HG03378 (cell line): ENCODE measurements around the gene FGF14.
"Not testable (repeated sequence)": the region's sequence is repeated elsewhere in the genome, so short reads cannot be mapped to it uniquely, and the experiment has no call there.

Experiments used
- ATAC-seq: cut with Tn5 transposase; IDR thresholded peaks from one replicate; pipeline ENCODE4 v1.9.1; 2021; ENCODE audit warnings: mild to moderate bottlenecking, moderate library complexity; ENCODE audit not compliant: unreplicated experiment

The FGF14 gene

GRCh38 chr13:102068323-102068722 is 333.5 kb downstream of the FGF14 start:
- not testable (repeated sequence) for ATAC-seq

GRCh38 chr13:102055090-102055779 is 346.6 kb downstream of the FGF14 start:
- ATAC-seq: no peak

GRCh38 chr13:102049853-102050252 is 352.0 kb downstream of the FGF14 start:
- ATAC-seq: no peak

- ATAC-seq: no peak
Observed at GRCh38 chr13:102045731-102046130, 356.1 kb downstream of the FGF14 start.

DNA sequence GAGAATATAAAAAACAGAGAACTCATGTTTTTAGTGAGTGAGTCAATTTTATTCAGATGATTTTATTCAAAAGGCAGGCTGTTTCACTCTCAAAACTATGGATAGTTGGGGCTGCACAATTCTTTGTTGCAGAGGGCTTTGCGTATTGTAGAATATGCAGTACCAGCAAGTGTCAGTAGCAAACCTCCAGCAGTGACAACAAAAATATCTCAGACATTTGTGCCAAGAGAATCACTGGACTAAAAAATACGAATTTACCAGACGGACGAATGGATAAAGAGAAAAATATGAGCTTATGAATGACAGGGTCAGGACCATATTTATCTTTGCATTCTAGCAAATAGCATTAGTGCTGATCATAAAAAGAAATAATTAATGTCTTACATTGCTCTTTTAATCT is 359.1 kb downstream of the FGF14 start:
- no peak for ATAC-seq

- ATAC-seq: no peak
Observed at GRCh38 chr13:102041544-102041943, 360.3 kb downstream of the FGF14 start.

GRCh38 chr13:102040812-102041211 is 361.0 kb downstream of the FGF14 start:
- no peak for ATAC-seq

DNA sequence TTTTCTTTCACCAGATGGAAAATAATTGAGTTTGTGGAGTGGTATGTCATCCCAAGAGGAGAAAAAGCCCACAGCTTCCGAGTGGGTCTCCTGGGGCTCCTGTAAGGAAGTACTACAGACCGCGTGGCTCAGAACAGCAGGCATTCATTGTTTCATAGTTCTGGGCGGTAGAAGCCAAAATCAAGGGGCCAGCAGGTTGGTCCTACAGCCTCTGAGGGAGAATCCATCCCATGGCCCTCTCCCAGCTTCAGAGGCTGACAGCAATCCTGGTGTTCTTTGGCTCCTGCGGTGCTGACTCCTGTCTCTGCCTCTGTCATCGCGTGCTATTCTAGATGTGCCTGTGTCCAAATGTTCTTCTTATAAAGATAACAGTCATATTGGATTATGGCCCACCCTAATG is 362.6 kb downstream of the FGF14 start:
- ATAC-seq: no peak

DNA sequence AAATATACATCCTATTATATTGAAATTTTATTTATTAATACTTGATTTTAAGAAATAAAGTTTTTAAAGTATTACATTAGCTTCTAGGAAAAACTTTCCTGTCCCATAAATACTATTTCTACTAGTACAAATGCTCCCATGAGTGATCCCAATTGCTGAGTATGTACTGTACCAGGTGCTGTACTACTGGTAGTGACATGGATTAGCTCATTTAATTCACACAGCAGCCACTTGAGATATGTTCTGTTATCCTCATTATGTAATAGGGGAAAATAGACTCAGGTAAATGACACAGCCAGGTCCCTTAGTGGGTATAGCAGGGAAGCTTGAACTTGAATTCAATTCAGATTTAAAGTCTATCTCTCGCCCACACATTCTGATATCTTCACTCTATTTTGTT is 363.1 kb downstream of the FGF14 start:
- no peak for ATAC-seq

- ATAC-seq: no peak
Observed at GRCh38 chr13:102035969-102036368, 365.9 kb downstream of the FGF14 start.

- no peak for ATAC-seq
Observed at GRCh38 chr13:102033857-102034331, 368.0 kb downstream of the FGF14 start.

DNA sequence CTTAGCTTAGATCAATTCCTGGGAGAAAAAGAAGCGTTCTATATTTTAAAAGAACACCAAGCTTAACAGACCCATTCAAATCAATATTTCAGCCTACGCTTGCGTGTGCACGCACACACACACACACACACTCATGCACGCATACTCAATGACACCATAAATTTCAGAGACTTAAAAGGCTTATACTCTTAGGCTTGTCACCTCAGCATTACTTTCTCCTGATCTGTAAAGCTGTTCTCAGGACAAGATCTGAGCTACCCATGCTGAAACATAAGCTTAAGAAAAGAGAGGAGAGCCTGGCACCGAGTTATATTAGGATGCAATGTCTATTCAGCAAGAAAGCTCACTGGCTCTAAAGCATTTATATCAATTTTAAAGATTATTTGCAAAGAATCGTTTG is 368.5 kb downstream of the FGF14 start:
- ATAC-seq: no peak

GRCh38 chr13:102028868-102029267 is 373.0 kb downstream of the FGF14 start:
- no peak for ATAC-seq

GRCh38 chr13:102028206-102028605 is 373.6 kb downstream of the FGF14 start:
- no peak for ATAC-seq

DNA sequence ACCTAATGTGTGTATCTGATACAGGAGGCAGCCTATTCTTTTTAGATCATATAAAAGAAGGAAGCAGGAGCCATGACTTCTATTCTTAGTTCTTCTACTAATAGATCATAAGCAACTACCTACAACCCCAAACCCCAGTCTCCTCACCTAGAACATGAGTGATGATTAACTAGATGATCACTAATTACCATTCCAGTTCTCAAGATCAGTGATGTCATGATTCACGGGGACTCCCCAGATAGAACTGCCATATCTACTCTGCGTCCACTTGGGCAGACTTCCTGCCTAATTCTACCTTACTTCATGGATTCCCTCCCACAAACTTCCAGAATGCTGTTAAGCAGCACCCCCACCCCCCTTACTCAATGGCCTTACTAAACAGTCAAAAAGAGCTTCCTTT is 380.1 kb downstream of the FGF14 start:
- no peak for ATAC-seq

GRCh38 chr13:102020611-102021216 is 381.1 kb downstream of the FGF14 start:
- no peak for ATAC-seq

- ATAC-seq: no peak
Observed at GRCh38 chr13:102018716-102019115, 383.1 kb downstream of the FGF14 start.

- ATAC-seq: no peak
Observed at GRCh38 chr13:102017248-102017647, 384.6 kb downstream of the FGF14 start.

DNA sequence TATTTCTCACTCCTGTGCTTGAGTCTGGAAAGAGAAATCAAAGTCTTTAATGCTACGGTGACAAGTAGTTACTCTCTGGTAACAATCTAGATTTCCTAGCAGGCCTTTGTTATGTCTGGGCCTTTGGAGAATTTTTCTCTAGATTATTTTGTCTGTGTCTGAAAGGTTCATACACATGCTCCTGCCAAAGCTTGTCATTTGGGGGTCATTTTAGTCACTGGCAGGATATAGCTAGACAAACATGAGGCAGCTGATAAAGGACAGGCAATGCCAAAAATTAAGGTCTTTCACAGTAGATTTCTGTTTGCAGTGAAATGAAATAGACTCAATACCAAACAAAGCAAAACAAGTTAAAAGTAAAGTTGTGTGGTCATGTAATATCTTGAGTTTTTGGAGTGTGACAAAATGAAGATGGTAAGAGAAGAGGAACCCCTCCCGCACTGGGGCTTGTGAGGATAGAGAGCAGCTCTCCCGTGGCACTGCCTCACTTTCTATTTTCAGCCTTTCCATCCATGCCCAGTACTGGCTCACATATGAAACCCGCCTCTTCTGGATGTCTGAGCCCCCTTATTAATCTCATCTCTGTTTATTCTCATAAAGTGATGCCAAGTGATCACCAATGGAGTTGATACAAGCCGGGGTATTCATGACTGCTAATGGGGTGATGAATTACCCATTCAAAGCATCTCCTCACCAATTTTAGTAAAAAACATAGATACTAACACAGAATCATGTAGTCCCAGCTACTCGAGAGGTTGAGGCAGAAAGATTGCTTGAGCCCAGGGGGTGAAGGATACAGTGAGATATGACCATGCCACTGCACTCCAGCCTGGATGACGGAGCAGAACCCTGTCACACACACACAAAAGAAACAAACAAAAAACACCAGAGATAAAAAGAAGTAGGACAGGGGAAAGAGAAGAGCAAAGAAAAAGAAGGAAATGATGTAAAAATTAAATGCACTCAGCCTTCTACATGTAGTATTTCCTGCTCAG is 389.3 kb downstream of the FGF14 start:
- no peak for ATAC-seq

DNA sequence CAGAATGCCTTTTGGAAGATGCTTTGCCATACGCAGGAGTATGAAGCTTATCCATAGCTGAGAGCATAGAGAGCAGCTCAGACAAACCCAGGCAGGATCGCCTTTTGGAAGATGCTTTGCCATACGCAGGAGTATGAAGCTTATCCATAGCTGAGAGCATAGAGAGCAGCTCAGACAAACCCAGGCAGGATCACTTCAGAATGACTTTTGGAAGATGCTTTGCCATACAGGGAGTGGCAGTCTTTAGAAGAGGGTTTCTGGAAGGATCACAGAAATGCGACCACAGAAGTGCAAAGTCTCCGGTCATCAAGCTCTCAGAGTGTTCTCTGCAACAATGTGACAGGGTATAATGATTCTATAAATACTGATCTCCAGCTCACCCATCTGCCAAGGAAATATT is 390.4 kb downstream of the FGF14 start:
- ATAC-seq: not testable (repeated sequence)

DNA sequence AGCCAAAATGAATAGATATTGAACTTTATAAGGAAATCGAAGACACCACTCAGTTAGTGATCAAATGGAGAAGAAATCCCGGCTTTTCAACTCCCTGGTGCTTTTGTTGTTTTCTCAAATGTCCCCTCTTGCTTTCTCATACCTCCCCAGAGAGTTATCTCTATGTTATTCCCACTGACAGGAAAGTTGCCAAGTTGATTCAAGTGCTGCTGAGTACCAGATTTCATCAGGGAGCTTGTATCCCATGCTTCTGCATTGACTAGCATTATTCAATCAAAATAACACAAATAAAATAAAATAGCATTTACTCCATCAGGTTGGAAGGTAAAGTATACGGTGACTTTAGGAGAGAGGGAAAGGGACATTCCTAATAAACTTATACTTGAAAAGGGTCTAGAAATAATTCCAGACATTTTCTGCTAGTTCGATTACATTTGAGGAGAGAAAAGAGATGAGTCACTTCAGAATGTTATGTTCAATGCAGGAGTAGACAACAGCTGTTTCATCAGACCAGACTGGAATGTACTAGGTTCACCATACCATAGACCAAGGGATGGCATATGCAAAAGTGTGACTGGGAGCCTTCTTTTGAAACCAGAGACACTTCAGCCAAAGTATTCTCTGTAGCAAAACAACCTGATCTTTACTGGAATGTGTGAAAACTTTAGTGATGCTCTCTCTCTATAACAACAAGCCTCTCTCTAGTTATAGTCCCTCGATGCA is 397.8 kb downstream of the FGF14 start:
- ATAC-seq: no peak
